Astrocyte (in vitro differentiated cells and primary cell): Measurements from ENCODE around the gene CNPPD1. TPM values are rescaled to one million over a fixed set of nuclear protein-coding genes. Genes with fewer than 3 reads are reported as not detected.

ENCODE experiments used
- DNase-seq: peaks from one replicate; pipeline ENCODE4 v3.0.0-alpha.2; 2010; ENCODE audit warnings: low read depth
- FAIRE-seq: peaks from 2 replicates; lab custom pipeline; 2011; peaks lifted over from hg19 to GRCh38; lab: Jason Lieb, UNC
- H2AFZ ChIP-seq: 2 replicates; pipeline ENCODE4 v1.6.0; 2012; ENCODE audit warnings: low read depth, low read length, inconsistent platforms
- H3K27ac ChIP-seq: 2 replicates; pipeline ENCODE4 v1.5.1; 2011; ENCODE audit warnings: low read depth, low read length, inconsistent platforms
- H3K27me3 ChIP-seq: 2 replicates; pipeline ENCODE4 v1.6.0; 2011; ENCODE audit warnings: low read length, inconsistent platforms; ENCODE audit not compliant: insufficient read depth
- H3K36me3 ChIP-seq: 2 replicates; pipeline ENCODE4 v1.5.1; 2011; ENCODE audit warnings: low read length, inconsistent platforms; ENCODE audit not compliant: insufficient read depth
- H3K4me1 ChIP-seq: 2 replicates; pipeline ENCODE4 v1.5.1; 2011; ENCODE audit warnings: low read length, inconsistent platforms; ENCODE audit not compliant: insufficient read depth
- H3K4me2 ChIP-seq: 2 replicates; pipeline ENCODE4 v1.6.0; 2012; ENCODE audit warnings: low read length, inconsistent platforms
- H3K4me3 ChIP-seq: 2 replicates; pipeline ENCODE4 v1.5.1; 2011; ENCODE audit warnings: low read depth, mild to moderate bottlenecking, low read length, inconsistent platforms; ENCODE audit not compliant: insufficient read depth
- H3K79me2 ChIP-seq: 2 replicates; pipeline ENCODE4 v1.6.0; 2012; ENCODE audit warnings: mild to moderate bottlenecking, low read length, inconsistent platforms; ENCODE audit not compliant: insufficient read depth
- H3K9ac ChIP-seq: 2 replicates; pipeline ENCODE4 v1.6.0; 2012; ENCODE audit warnings: mild to moderate bottlenecking, low read length, inconsistent platforms
- H3K9me3 ChIP-seq: 2 replicates; pipeline ENCODE4 v1.5.1; 2012; ENCODE audit warnings: low read depth, mild to moderate bottlenecking, low read length, inconsistent platforms; ENCODE audit not compliant: insufficient read depth
- H4K20me1 ChIP-seq: 2 replicates; pipeline ENCODE4 v1.6.0; 2012; ENCODE audit warnings: low read length, inconsistent platforms; ENCODE audit not compliant: insufficient read depth
- H3K27ac Mint-ChIP-seq: one replicate; pipeline ENCODE4 v1.8.0; 2021; ENCODE audit warnings: mild to moderate bottlenecking, mixed read lengths; ENCODE audit not compliant: unreplicated experiment
- H3K27me3 Mint-ChIP-seq: one replicate; pipeline ENCODE4 v1.8.0; 2021; ENCODE audit warnings: low read depth, mixed read lengths; ENCODE audit not compliant: unreplicated experiment
- H3K36me3 Mint-ChIP-seq: one replicate; pipeline ENCODE4 v1.8.0; 2021; ENCODE audit warnings: low read depth, mixed read lengths; ENCODE audit not compliant: unreplicated experiment
- H3K4me1 Mint-ChIP-seq: one replicate; pipeline ENCODE4 v1.8.0; 2021; ENCODE audit warnings: low read depth, mixed read lengths; ENCODE audit not compliant: unreplicated experiment
- H3K4me3 Mint-ChIP-seq: one replicate; pipeline ENCODE4 v1.8.0; 2021; ENCODE audit warnings: mild to moderate bottlenecking, moderate library complexity, mixed read lengths; ENCODE audit not compliant: unreplicated experiment
- H3K9me3 Mint-ChIP-seq: one replicate; pipeline ENCODE4 v1.8.0; 2021; ENCODE audit warnings: mild to moderate bottlenecking, mixed read lengths; ENCODE audit not compliant: unreplicated experiment
- EZH2 ChIP-seq: IDR thresholded peaks from 2 replicates; pipeline ENCODE4 v1.6.1; 2012; ENCODE audit warnings: mild to moderate bottlenecking, low read length, inconsistent platforms; ENCODE audit not compliant: insufficient read depth
- total RNA-seq: library from RNA; stranded (reverse); gene quantifications from 2 replicates; pipeline ENCODE4 v1.2.1, GENCODE V29; 2021
- TF ChIP-seq, protein P1 (sequence below): IDR thresholded peaks from 2 replicates; pipeline ENCODE4 v1.5.1; 2011; ENCODE audit warnings: low read depth, mild to moderate bottlenecking, inconsistent platforms, low read length, moderate library complexity; ENCODE audit not compliant: insufficient read depth

The CNPPD1 gene
- total RNA-seq, 1 donor from 2014 or later = 28.1 TPM

DNA sequence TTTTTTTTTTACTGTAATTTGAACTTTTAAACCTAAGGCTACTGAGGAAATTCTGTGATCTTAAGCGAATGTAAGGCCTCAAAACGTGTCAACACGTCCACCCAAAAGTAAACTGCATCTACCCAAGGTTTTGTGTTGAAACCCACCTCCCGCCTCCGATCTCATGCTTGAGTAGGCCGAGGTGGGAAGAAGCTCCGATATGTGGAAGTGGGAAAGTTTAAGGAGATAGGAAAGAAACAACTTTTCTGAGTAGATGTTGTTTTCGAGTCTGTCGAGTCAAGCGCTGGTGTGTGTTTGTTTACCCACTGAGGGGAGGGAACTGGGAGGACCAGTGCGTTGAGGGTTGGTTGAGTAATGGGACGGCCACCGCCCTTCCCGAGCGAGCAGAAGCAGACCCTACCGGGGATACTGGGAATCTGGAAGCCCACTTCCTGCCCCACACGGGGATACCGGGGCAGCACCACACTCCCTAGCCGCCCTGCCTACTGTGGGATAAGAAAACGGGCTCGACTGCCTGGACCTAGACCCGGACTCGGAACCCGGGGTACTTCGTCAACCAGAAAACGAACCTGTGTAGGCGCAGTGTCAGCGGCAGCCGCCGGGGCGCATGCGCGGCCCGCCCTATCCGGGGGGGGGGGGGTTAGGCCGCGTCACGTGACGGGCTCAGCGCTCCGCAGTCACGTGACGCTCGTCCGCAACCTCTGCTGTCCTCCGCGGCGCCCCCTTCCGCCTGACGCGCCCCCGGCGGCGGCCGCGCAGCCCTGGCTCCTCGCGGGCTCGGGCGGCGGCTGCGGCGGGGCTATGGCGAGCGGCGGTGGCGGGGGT is 1.0 kb upstream of the CNPPD1 start, which contains the start of gene RETREG2:
TSS of gene RETREG2 (plus strand) at position 724 of the 825 bp plus-strand sequence. CDS start at position 802, 78 bp downstream.
- Mint-ChIP-seq H3K9me3 (peaks cover 1% of the 10 kb centered on the region), H3K27ac (peak within 1 kb of the TSS; percentile 92), H3K4me1 (peaks cover 14% of the 10 kb centered on the region), H3K4me3 (peak within 1 kb of the TSS; percentile 95), H3K27me3 (no peaks in the 10 kb centered on the region), H3K36me3 (peaks cover 19% of the 10 kb centered on the region)
- peak; percentile 69 for DNase-seq
- Histone ChIP-seq H3K9me3 (no peaks in the 10 kb centered on the region), H3K27ac (peak within 1 kb of the TSS; percentile 94), H3K9ac (peak within 1 kb of the TSS; percentile 87), H3K4me3 (peak within 1 kb of the TSS; percentile 71), H3K79me2 (peaks cover 43% of the 10 kb centered on the region), H3K4me2 (peak within 1 kb of the TSS; percentile 96), H3K36me3 (peaks cover 14% of the 10 kb centered on the region), H4K20me1 (peaks cover 29% of the 10 kb centered on the region), H2AFZ (peak within 1 kb of the TSS; percentile 87), H3K27me3 (no peaks in the 10 kb centered on the region), H3K4me1 (peaks cover 23% of the 10 kb centered on the region)
- TF ChIP-seq EZH2 = no peak
- TF ChIP-seq, protein P1, sequence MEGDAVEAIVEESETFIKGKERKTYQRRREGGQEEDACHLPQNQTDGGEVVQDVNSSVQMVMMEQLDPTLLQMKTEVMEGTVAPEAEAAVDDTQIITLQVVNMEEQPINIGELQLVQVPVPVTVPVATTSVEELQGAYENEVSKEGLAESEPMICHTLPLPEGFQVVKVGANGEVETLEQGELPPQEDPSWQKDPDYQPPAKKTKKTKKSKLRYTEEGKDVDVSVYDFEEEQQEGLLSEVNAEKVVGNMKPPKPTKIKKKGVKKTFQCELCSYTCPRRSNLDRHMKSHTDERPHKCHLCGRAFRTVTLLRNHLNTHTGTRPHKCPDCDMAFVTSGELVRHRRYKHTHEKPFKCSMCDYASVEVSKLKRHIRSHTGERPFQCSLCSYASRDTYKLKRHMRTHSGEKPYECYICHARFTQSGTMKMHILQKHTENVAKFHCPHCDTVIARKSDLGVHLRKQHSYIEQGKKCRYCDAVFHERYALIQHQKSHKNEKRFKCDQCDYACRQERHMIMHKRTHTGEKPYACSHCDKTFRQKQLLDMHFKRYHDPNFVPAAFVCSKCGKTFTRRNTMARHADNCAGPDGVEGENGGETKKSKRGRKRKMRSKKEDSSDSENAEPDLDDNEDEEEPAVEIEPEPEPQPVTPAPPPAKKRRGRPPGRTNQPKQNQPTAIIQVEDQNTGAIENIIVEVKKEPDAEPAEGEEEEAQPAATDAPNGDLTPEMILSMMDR = no peak
- FAIRE-seq = peak; percentile 75

DNA sequence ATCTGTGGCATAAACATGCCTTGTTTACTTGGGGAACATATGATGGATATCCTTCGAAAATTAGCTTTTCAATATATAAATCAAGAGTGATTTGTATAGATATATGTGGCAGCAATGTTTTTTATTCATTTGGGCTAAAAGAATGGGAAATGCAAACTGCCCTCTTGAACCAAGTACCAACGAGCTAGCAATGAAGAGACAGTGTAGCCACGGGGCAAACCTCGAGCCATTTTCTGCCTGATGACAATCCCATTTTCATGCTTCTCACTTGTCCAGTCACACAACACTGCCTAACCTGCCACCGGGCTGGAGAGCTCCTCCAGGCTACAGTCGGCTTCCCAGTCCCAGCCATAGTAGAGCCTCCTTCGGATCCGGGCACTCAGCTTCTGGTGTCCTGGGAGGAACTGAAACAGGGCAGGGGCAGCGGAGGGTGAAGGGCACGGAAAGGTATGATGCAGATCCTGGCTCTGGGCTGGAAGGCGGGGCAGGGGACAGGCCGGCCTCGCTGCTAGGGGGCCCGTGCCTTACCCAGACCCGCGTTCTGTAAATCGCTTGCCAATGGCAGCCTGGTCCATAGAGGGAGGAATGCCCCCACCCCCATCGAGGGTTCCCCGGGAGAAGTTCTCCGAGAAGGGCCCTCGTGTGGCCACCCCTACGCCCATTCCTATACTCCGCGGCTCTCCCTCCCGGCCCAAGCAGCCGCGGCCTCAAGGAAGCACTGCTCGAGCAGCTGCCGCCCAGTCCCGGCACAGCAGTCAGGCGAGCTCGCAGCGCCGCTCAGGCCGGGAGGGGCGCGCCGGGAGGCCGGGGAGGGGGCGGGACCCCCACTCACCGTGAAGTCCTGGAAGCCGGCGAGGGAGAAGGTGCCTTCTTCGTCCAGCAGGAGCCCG is 552 bp downstream of the CNPPD1 start:
- FAIRE-seq = no peak
- peaks cover 42% of the 10 kb centered on the region for H3K79me2 ChIP-seq
- H3K4me3 Mint-ChIP-seq = peak overlapping the region; percentile 86

More for the DNA sequence above, 552 bp downstream of the CNPPD1 start:
- Histone ChIP-seq H3K27ac (peak overlapping the region; percentile 94), H4K20me1 (peaks cover 37% of the 10 kb centered on the region), H3K36me3 (peaks cover 7% of the 10 kb centered on the region), H2AFZ (peak overlapping the region; percentile 77), H3K9me3 (no peaks in the 10 kb centered on the region), H3K9ac (peak overlapping the region; percentile 87), H3K27me3 (no peaks in the 10 kb centered on the region), H3K4me3 (peak overlapping the region; percentile 71), H3K4me2 (peak overlapping the region; percentile 96), H3K4me1 (peaks cover 26% of the 10 kb centered on the region)
- peaks cover 1% of the 10 kb centered on the region for H3K9me3 Mint-ChIP-seq
- no peaks in the 10 kb centered on the region for H3K27me3 Mint-ChIP-seq
- peaks cover 18% of the 10 kb centered on the region for H3K4me1 Mint-ChIP-seq
- DNase-seq = peak; percentile 16
- TF ChIP-seq, protein P1 = no peak
- no peak for TF ChIP-seq EZH2
- H3K27ac Mint-ChIP-seq = peak overlapping the region; percentile 77
- H3K36me3 Mint-ChIP-seq = peaks cover 20% of the 10 kb centered on the region
